HL-60/S4 treated with retinoic acid at 250 ng/mL for 4 days and 3 days (cell line): ENCODE results near the gene MTMR4.
"Not testable (repeated sequence)": the region's sequence is repeated elsewhere in the genome, so short reads cannot be mapped to it uniquely, and the experiment has no call there.

Experiments
- in situ Hi-C: fragments of 300-500 bp; cut with MboI; formaldehyde crosslinking; loops from 2 replicates; pipeline ENCODE4 v1.7.0; 2022; ENCODE audit warnings: low sequenced_read_pairs

Gene MTMR4

GRCh38 chr17:58493506-58493905 lies 20.9 kb downstream of the MTMR4 start:
- in situ Hi-C loops, result no loop called here

- in situ Hi-C loops, result no loop called here
These were observed 22.0 kb downstream of the MTMR4 start for GRCh38 chr17:58492238-58493121.

GRCh38 chr17:58491510-58492045 lies 22.9 kb downstream of the MTMR4 start:
- in situ Hi-C loops, result no loop called here

GRCh38 chr17:58488428-58488890 lies 26.0 kb downstream of the MTMR4 start:
- in situ Hi-C loops, result no loop called here

- in situ Hi-C loops, result no loop called here
These were observed 26.6 kb downstream of the MTMR4 start, which contains the start of gene HSF5 for GRCh38 chr17:58487589-58488427. Gene HSF5 (minus strand): TSS chr17:58488408. CDS start chr17:58488274, 134 bp downstream.

GRCh38 chr17:58484600-58484999 lies 29.8 kb downstream of the MTMR4 start:
- in situ Hi-C loops, result no loop called here

GRCh38 chr17:58481798-58482197 lies 32.6 kb downstream of the MTMR4 start:
- in situ Hi-C loops, result not testable (repeated sequence)

- in situ Hi-C loops, result no loop called here
These were observed 34.3 kb downstream of the MTMR4 start for GRCh38 chr17:58480090-58480489.

GRCh38 chr17:58476812-58477211 lies 37.6 kb downstream of the MTMR4 start:
- in situ Hi-C loops, result no loop called here

GRCh38 chr17:58475985-58476384 lies 38.5 kb downstream of the MTMR4 start:
- in situ Hi-C loops, result no loop called here

- in situ Hi-C loops, result no loop called here
These were observed 44.1 kb downstream of the MTMR4 start for GRCh38 chr17:58470356-58470755.

- in situ Hi-C loops, result no loop called here
These were observed 45.5 kb downstream of the MTMR4 start for GRCh38 chr17:58468944-58469343.

- in situ Hi-C loops, result no loop called here
These were observed 58.9 kb downstream of the MTMR4 start for GRCh38 chr17:58455491-58455890.

GRCh38 chr17:58452738-58453137 lies 61.7 kb downstream of the MTMR4 start:
- in situ Hi-C loops, result no loop called here

- in situ Hi-C loops, result loop anchor here (10.0 kb wide), 1 partner anchor 323 kb away; no protein-coding TSS in a partner anchor
These were observed 67.1 kb downstream of the MTMR4 start for GRCh38 chr17:58447039-58447975.

GRCh38 chr17:58446086-58446485 lies 68.4 kb downstream of the MTMR4 start:
- in situ Hi-C loops, result loop anchor here (10.0 kb wide), 1 partner anchor 321 kb away; no protein-coding TSS in a partner anchor
